Measurements from ENCODE around the gene PARD3. TPM values are rescaled to one million over a fixed set of nuclear protein-coding genes. Genes with fewer than 3 reads are reported as not detected.

The PARD3 gene
- polyA plus RNA-seq, 1 donor from 2014 or later: 12.4 TPM

DNA sequence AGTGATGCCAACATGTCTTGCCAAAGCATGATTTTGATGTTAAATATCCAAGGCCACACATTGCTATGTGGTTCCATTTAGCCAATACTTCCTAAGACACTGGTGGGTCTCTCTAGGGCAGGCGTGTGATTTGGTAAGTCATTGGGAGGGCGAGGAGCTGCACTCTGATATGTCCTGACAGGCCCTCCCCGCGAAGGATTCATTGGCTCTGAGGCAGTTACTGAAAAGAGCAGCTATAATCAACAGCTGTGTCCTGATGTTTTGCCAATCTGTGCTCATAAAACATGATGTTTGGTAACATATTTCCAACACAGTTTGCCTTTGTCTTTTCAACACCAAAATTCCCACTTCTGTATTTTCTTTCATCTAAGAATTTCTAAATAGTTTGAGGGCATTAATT, 646.7 kb downstream of the PARD3 start:
- no peak overlapping the region for H2AFZ ChIP-seq (ENCODE audit: low read depth, low read length)
- H3K9me2 ChIP-seq (ENCODE audit: insufficient read depth, low read length): no peaks in the 10 kb centered on the region
- H3K79me2 ChIP-seq (replicated peaks; ENCODE audit: insufficient read depth, low read length): no peaks in the 10 kb centered on the region
- TF ChIP-seq TAF1 (IDR thresholded peaks at IDR 0.05; ENCODE audit: low read depth) (no peak), SMC3 (conservative IDR thresholded peaks at IDR 0.05; ENCODE audit: poor library complexity) (no peak), POLR2AphosphoS5 (IDR thresholded peaks at IDR 0.05) (no peak), EP300 (conservative IDR thresholded peaks at IDR 0.05; ENCODE audit: poor library complexity, severe bottlenecking) (no peak), CTCF (IDR thresholded peaks at IDR 0.05; ENCODE audit: poor library complexity, severe bottlenecking) (no peak), MXI1 (conservative IDR thresholded peaks at IDR 0.05; ENCODE audit: poor library complexity, severe bottlenecking) (no peak), EZH2 (IDR thresholded peaks at IDR 0.05; ENCODE audit: borderline replicate concordance, insufficient read depth, low read length, poor library complexity, severe bottlenecking) (no peak), RAD21 (conservative IDR thresholded peaks at IDR 0.05) (no peak)
- TF ChIP-seq, protein P1, sequence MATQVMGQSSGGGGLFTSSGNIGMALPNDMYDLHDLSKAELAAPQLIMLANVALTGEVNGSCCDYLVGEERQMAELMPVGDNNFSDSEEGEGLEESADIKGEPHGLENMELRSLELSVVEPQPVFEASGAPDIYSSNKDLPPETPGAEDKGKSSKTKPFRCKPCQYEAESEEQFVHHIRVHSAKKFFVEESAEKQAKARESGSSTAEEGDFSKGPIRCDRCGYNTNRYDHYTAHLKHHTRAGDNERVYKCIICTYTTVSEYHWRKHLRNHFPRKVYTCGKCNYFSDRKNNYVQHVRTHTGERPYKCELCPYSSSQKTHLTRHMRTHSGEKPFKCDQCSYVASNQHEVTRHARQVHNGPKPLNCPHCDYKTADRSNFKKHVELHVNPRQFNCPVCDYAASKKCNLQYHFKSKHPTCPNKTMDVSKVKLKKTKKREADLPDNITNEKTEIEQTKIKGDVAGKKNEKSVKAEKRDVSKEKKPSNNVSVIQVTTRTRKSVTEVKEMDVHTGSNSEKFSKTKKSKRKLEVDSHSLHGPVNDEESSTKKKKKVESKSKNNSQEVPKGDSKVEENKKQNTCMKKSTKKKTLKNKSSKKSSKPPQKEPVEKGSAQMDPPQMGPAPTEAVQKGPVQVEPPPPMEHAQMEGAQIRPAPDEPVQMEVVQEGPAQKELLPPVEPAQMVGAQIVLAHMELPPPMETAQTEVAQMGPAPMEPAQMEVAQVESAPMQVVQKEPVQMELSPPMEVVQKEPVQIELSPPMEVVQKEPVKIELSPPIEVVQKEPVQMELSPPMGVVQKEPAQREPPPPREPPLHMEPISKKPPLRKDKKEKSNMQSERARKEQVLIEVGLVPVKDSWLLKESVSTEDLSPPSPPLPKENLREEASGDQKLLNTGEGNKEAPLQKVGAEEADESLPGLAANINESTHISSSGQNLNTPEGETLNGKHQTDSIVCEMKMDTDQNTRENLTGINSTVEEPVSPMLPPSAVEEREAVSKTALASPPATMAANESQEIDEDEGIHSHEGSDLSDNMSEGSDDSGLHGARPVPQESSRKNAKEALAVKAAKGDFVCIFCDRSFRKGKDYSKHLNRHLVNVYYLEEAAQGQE (IDR thresholded peaks at IDR 0.05; ENCODE audit: borderline replicate concordance): no peak
- no peaks in the 10 kb centered on the region for H3F3A ChIP-seq (ENCODE audit: insufficient read depth, low read length, poor library complexity, severe bottlenecking)
- no peak overlapping the region for H3K4me2 ChIP-seq (ENCODE audit: low read length)
- H3K27me3 ChIP-seq (ENCODE audit: insufficient read depth, low read depth, low read length): no peaks in the 10 kb centered on the region
- no peak overlapping the region for H3K4me3 ChIP-seq (ENCODE audit: low read length)
- H4K20me1 ChIP-seq (ENCODE audit: insufficient read depth): no peaks in the 10 kb centered on the region
- H3K9ac ChIP-seq (ENCODE audit: low read length): no peak overlapping the region
- H3K27ac ChIP-seq (ENCODE audit: low read length): no peak overlapping the region
- no peaks in the 10 kb centered on the region for H3K9me3 ChIP-seq (ENCODE audit: low read length)
- no peaks in the 10 kb centered on the region for H3K36me3 ChIP-seq (ENCODE audit: insufficient read depth, low read length)

DNA sequence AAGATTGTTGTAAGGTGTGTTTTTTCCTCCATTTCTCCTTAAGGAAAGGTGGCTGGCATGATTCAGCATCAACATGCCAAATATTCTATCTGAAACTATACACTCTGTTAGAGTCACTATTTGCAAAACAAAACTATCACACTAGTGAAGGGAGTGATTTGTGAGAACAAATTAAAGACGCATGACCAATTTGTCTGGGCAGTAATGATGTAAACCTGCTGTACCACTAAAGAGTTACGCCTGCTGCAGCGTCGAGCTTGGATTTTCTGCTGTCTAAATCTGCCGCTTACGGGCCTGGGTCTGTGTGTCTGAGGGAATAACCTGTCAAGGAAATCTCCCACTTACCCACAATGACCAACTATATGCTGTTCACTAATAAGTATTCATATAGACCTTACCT, 648.3 kb downstream of the PARD3 start:
- Histone ChIP-seq H3K27ac (ENCODE audit: low read length) (no peak overlapping the region), H3K4me3 (ENCODE audit: low read length) (no peak overlapping the region), H3K4me2 (ENCODE audit: low read length) (no peak overlapping the region), H3K79me2 (replicated peaks; ENCODE audit: insufficient read depth, low read length) (no peaks in the 10 kb centered on the region), H2AFZ (ENCODE audit: low read depth, low read length) (no peak overlapping the region), H3K9ac (ENCODE audit: low read length) (no peak overlapping the region), H3K9me3 (ENCODE audit: low read length) (no peaks in the 10 kb centered on the region), H3K9me2 (ENCODE audit: insufficient read depth, low read length) (no peaks in the 10 kb centered on the region), H3K27me3 (ENCODE audit: insufficient read depth, low read depth, low read length) (no peaks in the 10 kb centered on the region), H3K36me3 (ENCODE audit: insufficient read depth, low read length) (no peaks in the 10 kb centered on the region), H3F3A (ENCODE audit: insufficient read depth, low read length, poor library complexity, severe bottlenecking) (no peaks in the 10 kb centered on the region), H4K20me1 (ENCODE audit: insufficient read depth) (no peaks in the 10 kb centered on the region)
- TF ChIP-seq CTCF (IDR thresholded peaks at IDR 0.05; ENCODE audit: poor library complexity, severe bottlenecking) (no peak), POLR2AphosphoS5 (IDR thresholded peaks at IDR 0.05) (no peak), RAD21 (conservative IDR thresholded peaks at IDR 0.05) (no peak), EP300 (conservative IDR thresholded peaks at IDR 0.05; ENCODE audit: poor library complexity, severe bottlenecking) (no peak)
- TF ChIP-seq, protein P1 (IDR thresholded peaks at IDR 0.05; ENCODE audit: borderline replicate concordance): no peak
